ENCODE results near the gene LCN15.
A peak's percentile ranks its signal among the peaks of the same experiment; 100 is the strongest.
"Not testable (repeated sequence)": the region's sequence is repeated elsewhere in the genome, so short reads cannot be mapped to it uniquely, and the experiment has no call there.

Gene LCN15

DNA sequence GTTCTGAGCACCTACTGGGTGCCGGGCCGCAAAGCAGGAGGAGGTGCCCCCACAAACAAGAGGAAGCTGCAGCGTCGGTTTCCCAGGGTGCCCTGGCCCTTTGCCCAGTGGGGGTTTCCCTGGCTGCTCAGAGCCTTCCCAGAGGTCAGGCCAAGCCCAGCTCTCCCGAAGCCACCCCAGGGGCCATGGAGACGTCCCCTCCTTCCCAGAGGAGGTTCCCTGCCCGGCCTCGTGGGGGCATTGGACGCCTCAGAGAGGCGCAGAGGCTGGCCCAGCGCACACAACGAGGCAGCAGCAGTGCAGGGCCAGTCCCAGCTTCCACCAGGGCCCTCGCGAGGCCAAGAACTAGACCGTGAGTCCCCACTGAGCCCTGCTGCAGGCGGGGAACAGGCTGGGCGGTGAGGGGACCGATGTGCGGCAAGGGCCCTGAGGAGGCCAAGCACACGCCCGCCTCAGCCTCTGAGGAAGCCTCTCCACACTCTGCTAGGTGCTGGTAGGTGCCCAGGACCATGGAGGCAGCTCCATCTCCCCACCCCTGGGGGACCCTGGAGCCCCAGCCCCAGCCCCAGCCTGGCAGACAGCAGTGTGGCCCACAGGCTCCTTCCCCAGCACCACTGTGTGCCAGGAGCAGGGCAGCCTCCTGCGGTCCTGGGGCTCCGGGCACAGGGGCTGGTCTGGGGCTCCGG, 45.0 kb downstream of the LCN15 start:
- no peak for DNase-seq

DNA sequence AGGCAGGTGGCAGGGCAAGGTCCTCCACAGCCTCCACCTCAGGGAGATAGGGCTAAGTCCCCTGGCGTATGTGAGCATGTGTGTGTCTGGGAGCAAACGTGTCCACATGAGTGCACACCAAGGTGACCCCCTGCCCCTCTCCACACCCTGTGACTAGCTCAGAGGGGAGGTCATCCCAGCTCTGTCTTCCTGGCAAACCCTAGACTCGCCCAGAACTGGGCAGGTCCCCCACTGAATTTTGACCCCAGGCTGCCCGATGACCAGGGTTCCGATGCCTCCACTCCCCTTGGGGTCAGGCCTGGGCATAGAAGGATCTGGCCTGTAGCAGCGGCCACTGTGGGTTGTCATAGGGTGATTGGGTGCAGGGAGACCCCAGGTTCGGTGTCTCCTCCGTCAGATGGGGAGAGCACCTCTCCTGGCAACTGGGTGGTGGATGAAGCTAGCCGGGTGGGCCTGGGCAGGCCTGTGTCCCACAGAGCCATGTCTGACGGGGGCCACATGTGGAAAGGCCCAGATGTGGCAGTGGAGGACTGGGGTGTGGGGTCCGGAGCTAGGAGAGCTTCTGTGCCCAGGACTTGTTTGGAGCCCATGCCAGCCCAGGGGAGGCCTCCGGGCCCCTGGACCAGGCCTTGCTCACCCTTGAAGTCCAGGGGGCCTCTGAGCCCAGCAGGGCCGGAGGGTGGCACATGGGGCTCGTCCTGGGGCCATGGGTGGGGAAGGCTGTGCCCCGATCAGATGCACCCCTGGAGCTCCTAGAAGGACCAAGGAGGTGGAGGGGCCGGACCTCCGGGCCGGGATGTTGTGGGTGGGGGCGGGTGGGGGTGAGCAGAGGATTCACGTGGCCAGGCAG, 45.7 kb downstream of the LCN15 start:
- DNase-seq = no peak

DNA sequence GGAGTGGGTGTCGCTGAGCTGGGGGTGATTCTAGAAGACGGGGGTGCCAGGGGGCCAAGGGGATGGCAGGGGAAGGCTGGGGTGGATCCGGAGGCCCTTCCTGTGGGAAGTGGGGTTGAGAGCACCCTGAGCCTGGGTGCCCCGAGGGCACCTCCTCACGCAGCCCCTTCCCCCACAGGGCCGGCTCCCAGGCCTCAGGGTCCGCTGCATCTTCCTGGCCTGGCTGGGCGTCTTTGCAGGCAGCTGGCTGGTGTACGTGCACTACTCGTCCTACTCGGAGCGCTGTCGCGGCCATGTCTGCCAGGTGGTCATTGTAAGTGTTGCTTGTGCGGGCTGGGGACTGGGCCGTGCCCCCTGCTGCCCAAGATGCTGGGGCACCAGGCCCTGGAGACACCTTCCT, 46.9 kb downstream of the LCN15 start:
- no peak for DNase-seq

DNA sequence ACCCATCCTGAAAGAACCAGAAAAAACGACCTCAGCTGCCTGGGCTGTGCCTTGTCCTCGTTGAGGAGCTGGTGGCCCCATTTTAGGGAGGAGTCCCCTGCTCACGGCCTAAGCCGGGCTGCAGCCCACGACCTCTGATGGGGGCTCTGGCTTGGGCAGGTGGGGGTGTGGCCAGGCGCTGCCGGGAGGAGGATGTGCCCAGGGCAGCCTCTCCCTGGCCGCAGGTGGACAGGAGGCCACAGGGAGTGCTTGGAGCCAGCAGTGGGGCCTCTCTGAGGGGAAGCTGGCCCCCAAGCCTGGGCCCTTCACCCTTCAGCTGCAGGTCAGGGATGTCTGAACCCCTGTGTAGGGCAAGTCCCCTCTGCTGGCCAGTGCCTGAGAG, 49.4 kb downstream of the LCN15 start:
- DNase-seq = no peak

DNA sequence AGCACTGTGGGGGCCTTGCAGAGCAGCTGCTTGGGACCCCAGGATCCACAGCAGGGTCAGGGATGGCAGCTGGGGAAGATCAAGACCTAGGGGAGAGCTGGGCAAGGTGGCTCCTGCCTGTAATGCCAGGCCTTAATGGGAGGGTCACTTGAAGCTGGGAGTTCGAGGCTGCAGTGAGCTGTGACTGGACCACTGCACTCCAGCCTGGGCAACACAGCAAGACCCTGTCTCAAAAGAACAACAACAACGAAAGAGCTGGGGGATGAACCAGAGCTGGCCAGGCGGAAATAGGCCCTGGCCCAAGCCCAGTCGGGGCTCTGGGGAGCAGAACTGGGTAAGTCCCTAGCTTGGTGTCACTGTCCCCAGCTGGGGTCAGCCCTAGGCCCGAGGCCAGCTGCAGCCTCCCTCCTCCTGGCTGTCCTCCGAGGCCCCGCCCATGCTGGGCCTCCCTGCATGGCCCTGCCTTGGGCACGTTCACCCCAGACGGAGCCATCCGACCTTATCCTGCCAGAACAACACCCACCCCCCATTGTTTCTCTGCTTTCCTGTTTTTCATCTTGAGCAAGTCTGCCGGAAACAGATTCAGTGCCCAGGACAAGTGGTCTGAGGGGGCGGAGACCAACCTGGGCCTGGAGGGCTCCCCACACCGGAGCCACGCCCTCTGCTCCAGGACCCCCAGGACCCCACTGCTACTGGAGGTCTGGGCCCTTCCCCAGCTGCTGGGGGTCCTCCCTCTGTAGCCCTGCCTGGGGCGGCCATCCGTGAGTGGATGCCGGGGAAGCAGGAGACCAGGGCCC, 50.0 kb downstream of the LCN15 start:
- DNase-seq = no peak

DNA sequence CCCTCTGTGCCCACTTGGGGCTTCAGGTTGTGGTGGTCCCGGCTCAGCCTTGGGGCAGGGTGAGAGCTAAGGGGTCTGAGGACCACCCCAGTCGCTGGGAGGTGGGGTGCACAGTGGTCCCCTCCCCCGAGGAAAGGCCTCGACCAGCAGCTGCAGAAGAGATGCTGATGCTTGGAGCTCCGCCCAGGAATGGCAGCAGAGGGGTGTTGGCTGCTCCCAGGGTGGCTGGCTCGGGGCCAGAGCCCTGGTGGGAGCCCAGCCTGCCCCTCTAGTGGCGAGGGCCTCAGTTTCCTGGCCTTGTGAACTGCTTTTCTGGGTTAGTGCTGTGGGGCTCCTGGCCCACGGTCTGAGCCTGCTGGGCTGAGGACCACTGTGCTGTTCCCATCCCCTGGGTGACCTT, 50.8 kb downstream of the LCN15 start:
- no peak for DNase-seq

DNA sequence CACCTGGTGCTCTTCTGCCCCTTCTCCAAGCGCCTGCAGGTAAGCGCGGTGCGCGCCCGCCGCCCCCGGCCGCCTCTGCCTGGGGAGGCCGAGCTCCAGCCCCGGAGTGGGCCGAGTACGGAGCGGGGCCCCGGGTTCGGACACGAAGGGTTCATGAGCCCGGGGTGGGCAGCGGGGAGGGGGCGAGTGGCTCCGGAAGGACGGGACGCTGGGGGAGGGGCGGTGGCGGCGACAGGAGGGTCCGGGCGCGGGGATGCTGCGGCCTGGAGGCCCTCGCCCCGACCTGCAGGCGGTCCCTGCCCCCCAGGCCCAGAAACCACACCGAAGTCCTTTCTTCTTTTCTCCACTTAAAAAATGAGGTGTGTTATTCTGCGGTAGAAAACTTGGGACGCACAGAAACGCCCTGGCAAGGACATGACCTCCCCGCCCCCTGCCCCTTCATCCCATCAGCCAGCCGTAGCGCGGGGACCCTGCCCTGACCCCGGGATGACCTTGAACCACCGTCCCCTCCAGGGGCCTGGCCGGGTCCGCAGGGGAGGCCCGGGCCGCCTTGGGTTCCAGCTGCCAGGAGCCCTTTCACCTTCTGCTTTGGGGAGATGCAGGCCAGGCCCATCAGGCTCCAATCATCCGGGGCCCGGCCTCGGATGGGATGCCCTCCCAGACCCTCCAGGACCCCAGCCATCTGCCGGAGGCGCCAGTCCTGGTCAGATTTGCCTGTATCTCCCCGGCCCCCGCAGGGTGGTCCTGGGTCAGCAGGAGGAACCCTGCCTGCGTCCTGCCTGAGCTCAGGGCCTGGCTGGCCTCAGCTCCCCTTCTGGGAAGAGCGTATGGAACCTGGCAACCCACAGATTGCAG, 51.4 kb downstream of the LCN15 start:
- DNase-seq = peak; percentile 54

DNA sequence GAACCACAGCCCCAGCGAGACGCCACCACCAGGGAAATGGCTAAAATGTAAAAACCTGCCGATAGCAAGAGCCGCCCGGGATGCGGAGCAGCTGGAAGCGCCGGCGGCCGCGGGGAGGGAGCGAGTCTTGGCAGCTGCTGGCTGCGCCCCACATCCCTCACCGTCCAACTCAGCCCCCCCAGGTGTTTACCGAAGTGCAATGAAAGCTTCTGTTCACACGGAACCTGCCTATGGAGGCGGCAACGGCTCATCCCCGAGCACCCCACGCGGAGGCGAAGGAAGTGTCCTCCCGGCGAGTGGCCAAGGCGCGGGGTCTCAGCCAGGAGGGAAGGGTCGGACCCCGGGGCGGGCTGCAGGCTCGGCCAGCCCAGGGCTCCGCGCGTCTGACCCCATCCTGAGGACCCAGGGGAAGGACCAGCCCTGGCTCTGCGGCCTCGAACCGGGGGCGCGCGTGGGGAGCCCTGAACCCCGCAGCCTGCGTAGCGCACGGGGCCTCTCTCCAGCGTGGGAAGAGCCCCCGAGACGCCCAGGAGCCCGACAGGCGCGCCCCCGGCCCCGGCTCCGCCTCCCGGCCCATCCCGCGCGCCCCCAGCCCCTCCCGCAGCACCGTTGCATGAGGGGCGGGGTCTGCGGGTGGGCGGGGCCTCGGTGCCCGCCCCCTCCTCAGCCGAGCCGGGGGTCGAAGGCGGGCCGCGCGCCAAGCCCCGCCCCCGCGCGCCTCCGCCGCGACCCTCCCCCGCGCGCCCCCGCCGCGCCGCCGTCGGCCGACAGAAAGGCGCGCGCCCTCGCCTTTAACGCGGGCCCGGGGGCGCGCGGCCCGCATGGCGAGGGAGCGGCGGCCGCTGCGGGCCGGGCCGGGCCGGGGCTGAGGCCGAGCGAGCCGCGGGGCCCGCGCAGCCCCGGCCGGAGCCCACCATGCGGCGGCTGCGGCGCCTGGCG, 52.3 kb downstream of the LCN15 start, which contains the start of gene DIPK1B:
DIPK1B (plus strand) TSS at position 822 of the 939 bp plus-strand sequence; CDS start at position 916, 94 bp downstream.
- no peak for DNase-seq

DNA sequence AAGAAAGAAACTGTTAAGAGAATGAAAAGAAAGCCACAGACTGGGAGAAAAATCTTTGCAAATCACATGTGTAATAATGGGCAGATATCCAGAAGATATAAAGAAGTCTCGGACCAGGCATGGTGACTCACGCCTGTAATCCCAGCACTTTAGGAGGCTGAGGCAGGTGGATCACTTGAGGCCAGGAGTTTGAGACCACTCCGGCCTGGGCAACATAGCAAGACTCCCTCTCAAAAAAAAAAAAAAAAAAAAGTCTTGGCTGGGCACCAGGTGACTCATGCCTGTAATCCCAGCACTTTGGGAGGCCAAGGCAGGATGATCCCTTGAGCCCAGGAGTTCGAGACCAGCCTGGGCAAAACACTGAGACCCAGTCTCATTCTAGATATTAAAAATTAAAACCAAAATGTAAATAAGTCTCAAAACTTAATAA, 53.1 kb downstream of the LCN15 start:
- not testable (repeated sequence) for DNase-seq

DNA sequence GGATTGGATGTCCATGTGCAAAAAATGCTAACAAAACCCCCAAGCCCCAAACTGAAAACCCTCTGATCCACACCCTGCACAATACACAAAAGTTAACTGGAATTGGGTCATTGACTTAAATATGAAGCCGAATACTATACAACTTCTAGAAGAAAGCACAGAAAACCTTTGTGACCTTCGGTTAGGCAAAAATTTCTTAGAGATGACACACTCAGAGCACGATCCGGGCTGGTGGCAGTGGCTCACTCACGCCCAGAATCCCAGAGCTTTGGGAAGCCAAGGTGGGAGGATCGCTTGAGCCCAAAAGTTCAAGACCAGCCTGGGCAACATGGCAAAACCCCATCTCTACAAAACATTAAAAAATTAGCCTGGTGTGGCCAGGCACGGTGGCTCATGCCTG, 53.8 kb downstream of the LCN15 start:
- no peak for DNase-seq
